NCI-H2081 (cell line): ENCODE measurements around the gene ANP32B.
A peak's percentile ranks its signal among the peaks of the same experiment; 100 is the strongest.
"Not testable (repeated sequence)": the region's sequence is repeated elsewhere in the genome, so short reads cannot be mapped to it uniquely, and the experiment has no call there.

Source experiments
- DNase-seq, 2 experiments: peaks; one replicate each; lab custom pipeline; 2025; lab: John Stamatoyannopoulos, UW

Gene ANP32B

DNA sequence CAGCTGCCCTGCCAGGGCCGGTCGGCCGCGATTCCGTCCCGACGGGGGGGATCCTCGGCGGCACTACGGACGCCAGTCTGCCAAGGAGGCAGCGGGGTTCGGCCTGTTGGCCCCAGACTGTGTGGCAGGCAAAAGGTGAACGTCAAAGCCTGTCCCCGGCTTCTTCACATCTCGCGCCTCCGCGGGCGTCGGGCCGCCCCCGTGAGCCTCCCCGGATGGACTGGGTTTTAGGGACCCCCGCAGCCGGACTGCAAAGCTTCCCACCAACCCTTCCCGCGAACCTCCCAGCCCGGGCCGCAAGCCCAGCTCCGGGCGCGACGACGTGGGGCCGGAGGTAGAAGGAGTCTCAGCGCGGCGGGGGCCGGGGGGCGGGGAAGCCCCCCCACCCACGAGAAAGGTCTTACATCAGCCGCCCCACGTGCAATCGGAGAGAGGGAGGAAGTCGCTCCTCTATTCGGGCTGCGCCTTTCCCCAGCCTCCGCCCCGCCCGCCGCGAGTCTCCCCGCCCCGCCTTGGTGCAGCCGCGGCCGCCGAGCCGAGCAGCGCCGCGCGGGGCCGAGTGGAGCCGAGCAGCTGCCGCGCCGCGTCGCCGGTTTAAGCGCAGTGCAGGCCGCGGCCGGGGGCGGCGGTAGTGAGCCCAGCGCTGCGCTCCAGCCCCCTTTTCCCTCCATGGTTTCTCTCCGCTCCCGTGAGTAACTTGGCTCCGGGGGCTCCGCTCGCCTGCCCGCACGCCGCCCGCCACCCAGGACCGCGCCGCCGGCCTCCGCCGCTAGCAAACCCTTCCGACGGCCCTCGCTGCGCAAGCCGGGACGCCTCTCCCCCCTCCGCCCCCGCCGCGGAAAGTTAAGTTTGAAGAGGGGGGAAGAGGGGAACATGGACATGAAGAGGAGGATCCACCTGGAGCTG, at the start of gene ANP32B:
ANP32B (plus strand) TSS at position 659 of the 906 bp plus-strand sequence; CDS start at position 874, 215 bp downstream.
- DNase-seq, result peak; percentile 90 to 91

- peak; percentile 69 to 81 for DNase-seq
These were observed 48.6 kb upstream of the ANP32B start for GRCh38 chr9:97934321-97935115.

DNA sequence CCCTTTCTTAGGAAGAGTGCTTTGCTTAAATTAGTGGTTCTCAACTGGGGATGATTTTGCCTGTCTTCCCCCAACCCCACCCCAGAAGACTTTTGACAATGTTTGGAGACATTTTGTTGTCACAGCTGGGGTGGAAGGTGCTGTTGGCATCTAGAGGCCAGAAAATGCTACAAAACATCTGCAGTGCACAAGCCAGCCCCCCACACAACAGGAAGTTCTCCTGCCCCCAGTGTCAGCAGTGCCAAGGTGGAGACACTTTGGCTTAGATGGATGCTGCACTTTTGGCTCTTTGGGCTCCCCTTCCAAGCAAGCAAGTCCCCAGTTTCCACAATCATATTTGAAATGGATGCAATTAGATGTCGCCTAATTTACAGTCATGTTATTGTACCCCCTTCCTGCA, 47.9 kb upstream of the ANP32B start:
- DNase-seq, result peak in 1 of 2 experiments; percentile 42

- DNase-seq, result no peak
These were observed 46.1 kb upstream of the ANP32B start for GRCh38 chr9:97936998-97937397.

GRCh38 chr9:97938081-97938644, 45.0 kb upstream of the ANP32B start, which contains the start of gene HEMGN:
HEMGN (minus strand) TSS chr9:97938172; CDS start chr9:97938136, 36 bp downstream.
- DNase-seq, result no peak

DNA sequence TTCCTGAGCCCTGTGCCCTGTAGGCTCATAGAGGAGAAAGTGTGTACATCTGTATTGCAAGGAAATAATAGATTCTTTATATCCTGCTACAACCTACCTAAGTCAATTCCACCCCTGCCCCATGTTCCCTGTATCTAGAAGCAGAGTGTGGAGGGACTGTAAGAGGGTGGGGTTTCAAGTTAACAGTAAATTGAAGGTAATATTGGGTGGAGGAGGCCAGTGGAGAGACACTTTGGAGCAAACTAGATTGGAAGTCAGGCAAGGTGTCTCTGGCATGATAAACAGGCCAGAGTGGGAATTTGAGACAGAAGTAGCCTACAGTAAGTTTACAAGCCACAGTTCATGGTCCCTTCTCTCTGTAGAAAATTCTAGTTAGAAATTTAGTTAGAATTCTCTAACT, 42.9 kb upstream of the ANP32B start:
- no peak for DNase-seq

- DNase-seq, result no peak
These were observed 42.4 kb upstream of the ANP32B start for GRCh38 chr9:97940741-97941140.

DNA sequence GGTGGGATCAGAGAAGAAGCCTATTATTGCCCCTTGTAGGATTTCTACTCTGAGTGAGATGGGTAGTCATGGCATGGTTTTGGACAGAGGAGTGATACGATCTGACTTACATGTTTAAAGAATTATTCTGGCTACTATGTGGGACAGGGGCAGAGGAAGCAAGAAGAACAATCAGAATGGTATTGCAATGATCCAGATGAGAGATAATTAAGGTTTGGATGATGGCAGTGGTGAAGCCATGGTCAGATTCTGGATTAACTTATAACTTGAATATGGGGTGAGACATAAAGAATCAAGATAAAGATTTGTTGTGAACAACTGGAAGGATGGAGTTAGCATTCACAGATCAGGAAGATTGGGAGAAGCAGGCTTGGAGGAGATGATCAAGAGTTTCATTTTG, 41.8 kb upstream of the ANP32B start:
- DNase-seq, result no peak

DNA sequence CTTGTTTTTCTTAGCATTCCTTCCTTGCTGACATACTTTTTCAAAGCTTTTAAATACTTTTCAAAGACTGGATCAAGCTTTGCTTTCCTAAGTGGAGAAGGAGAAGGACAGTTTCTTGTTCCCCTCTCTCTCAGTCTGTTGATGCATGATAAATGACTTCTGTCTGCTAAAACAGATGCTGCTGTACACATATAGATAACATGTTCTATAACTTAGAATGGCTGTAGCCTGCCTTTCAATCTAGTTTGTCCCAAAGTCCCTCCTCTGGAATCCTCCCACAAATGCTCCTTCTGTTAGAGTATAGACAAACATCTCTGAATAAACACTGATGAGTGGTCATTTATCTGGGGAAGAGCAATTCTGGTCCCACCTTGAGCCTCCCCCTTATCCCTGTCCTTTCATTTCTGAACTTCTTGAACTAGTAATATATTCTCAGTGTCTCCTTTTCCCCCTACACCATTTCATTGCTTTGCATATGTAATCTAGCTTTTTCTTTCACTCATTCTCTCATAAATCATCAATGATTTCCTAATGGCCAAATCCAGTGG, 39.8 kb upstream of the ANP32B start:
- no peak for DNase-seq

DNA sequence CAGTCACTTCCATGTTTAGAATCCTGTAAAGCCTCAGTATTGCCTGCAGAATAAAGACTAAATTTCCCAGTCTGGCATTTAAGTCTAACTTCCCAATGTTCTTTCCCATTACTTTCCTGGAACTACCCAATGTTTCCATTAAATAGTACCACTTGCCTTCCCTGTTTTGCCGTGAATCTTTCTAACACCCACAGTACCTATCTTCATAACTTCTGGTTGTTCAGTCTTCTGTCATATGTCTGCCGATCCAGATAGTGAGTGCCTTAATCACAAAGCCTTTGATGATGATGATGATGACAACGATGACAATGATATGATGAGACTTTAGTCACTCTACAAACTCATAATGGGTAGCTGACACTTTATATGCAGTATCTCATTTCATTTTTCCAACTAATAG, 38.5 kb upstream of the ANP32B start:
- no peak for DNase-seq

- not testable (repeated sequence) for DNase-seq
These were observed 37.7 kb upstream of the ANP32B start for GRCh38 chr9:97945470-97945869.

DNA sequence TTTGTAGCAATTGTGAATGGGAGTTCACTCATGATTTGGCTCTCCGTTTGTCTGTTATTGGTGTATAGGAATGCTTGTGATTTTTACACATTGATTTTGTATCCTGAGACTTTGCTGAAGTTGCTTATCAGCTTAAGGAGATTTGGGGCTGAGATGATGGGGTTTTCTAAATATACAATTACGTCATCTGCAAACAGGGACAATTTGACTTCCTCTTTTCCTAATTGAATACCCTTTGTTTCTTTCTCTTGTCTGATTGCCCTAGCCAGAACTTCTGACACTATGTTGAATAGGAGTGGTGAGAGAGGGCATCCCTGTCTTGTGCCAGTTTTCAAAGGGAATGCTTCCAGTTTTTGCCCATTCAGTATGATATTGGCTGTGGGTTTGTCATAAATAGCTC, 36.0 kb upstream of the ANP32B start:
- not testable (repeated sequence) for DNase-seq

- DNase-seq, result peak in 1 of 2 experiments; percentile 16
These were observed 32.3 kb upstream of the ANP32B start for GRCh38 chr9:97950873-97951272.

DNA sequence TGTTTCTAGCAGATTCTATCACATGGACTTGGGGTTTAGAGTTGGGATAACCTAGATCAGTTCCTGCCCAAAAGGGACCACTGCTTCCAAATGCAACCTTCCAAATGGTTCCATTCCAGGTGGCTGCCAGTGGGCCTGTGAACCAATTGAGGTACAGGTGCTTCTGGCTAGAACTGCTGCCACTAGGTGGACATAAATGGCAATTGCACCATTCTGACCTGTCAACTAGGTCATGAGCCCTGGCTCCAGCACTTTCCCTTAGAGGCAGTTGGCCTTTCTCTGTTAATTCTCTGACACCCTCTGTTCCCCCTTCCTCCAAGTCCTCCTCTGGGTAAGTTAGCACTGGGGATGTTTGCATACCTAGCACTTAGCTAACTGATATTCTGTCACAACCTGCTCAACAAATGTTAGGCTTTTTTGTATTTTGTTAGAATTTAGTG, 28.6 kb upstream of the ANP32B start:
- DNase-seq, result peak; percentile 51 to 65

- DNase-seq, result no peak
These were observed 26.8 kb upstream of the ANP32B start for GRCh38 chr9:97956331-97956730.

DNA sequence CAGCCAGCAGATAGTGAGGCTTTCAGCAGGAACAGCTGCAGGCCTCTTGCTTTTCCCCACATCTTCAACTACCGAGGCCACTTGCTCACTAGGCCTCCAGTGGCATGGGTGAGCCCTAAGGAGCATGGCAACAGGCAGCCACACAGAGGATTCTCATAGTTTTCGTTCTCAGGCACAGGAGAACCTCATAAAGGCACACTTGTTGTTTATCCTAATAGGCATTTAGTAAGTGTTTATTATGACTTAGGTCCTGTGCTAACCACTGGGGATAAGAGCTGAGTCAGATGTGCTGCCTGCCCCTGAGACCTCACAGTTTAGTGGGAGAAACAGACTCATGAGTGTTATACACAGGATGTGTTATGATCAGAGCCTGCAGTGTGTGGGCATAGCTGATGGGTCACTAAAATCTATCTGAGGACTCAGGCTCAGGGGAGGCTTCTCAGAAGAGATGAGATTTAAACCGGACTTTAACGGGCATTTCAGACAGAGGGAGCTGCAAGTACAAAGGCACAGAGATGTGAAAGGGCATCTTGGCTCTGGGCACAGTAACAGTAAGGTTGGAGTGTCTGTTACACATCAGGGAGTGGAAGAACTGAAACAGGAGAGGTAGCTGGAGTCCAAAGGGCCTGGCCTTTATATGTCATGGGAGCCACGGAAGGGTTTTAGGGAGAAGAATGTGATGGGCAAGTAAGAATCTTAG, 24.2 kb upstream of the ANP32B start:
- no peak for DNase-seq

GRCh38 chr9:97959585-97959984, 23.6 kb upstream of the ANP32B start:
- DNase-seq, result no peak

- DNase-seq, result not testable (repeated sequence)
These were observed 22.3 kb upstream of the ANP32B start for GRCh38 chr9:97960678-97961328.

DNA sequence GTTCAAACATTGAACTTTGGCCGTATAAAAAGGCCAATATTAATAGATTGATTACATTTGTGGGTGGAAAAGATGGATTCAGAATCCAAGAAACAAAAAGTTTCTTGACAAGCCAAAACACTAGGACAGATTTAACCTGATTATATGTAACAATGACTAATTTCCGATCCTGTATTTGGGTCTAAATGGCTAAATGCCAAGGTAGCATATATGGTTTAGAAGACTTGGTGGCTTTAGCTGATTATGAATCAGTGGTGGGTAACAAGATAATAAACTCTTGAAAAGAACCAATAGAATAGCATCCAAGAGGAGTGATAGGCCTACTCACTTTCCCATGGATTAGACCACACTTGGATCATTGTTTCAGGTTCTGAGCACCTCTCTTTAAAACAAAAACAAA, 21.8 kb upstream of the ANP32B start:
- no peak for DNase-seq

GRCh38 chr9:97962136-97962535, 21.0 kb upstream of the ANP32B start:
- no peak for DNase-seq

DNA sequence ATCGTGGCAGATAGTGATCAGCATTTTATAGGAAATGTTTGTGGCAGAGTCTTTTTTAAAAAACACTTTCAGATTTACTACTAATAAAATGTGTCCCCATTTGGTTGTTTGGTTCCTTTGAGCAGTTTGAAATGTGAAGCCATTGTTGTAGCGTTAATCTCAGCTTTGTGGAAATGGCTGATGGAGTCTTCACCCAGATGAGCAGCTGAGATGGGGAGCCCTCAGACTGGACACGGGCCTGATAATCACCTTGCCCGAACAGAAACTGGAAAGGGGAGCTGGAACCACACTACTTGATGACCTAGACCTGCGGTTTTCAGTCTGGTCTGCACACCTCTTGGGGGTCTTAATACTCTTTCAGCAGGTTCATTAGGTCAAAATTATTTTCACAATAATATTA, 20.6 kb upstream of the ANP32B start:
- no peak for DNase-seq
